ENCODE data around the gene MEP1A. TPM values are rescaled to one million over a fixed set of nuclear protein-coding genes. Genes with fewer than 3 reads are reported as not detected.

MEP1A gene
- total and polyA plus RNA-seq, 4 donors, result 0.06 to 0.11 (median 0.08) TPM

- Histone ChIP-seq H3K9me3 (ENCODE audit: control insufficient read depth in 4 of 4, insufficient read depth in 3 of 4, low read length in 3 of 4) (no peaks in the 10 kb centered on the region), H3K9ac (ENCODE audit: insufficient read depth in 1 of 2, low read length in 2 of 2) (no peak overlapping the region), H3K36me3 (ENCODE audit: control insufficient read depth in 4 of 4, insufficient read depth in 4 of 4, low read length in 4 of 4) (no peaks in the 10 kb centered on the region), H3K4me1 (ENCODE audit: control insufficient read depth in 5 of 5, insufficient read depth in 5 of 5, low read length in 5 of 5) (no peaks in the 10 kb centered on the region), H3K27me3 (ENCODE audit: control insufficient read depth in 3 of 3, insufficient read depth in 3 of 3, low read length in 2 of 3) (no peaks in the 10 kb centered on the region), H3K4me3 (no peak overlapping the region), H3K27ac (ENCODE audit: low read depth in 1 of 2, low read length in 1 of 2) (no peak overlapping the region)
- ATAC-seq (ENCODE audit: insufficient read depth, low FRiP score), result no peak
- TF ChIP-seq CTCF (IDR thresholded peaks at IDR 0.05; ENCODE audit: control extremely low read depth, extremely low read depth), result no peak
- WGBS, 2 donors, result 56 to 60% methylated on average over 2 of the region's 2 CpGs
- DNase-seq, result no peak
These were observed 47.2 kb upstream of the MEP1A start for GRCh38 chr6:46745973-46746372.

GRCh38 chr6:46746696-46747095, 46.5 kb upstream of the MEP1A start, which contains the start of gene ANKRD66:
TSS of gene ANKRD66 (plus strand) at chr6:46746933. CDS start at chr6:46751949, 5,016 bp downstream.
- H3K27ac ChIP-seq (ENCODE audit: low read depth in 1 of 2, low read length in 1 of 2), result no peak within 1 kb of the TSS
- no peak within 1 kb of the TSS for H3K4me3 ChIP-seq
- H3K4me1 ChIP-seq (ENCODE audit: control insufficient read depth in 5 of 5, insufficient read depth in 5 of 5, low read length in 5 of 5), result no peaks in the 10 kb centered on the region
- TF ChIP-seq CTCF (IDR thresholded peaks at IDR 0.05; ENCODE audit: control extremely low read depth, extremely low read depth), result no peak
- WGBS, 2 donors, result 74 to 85% methylated on average over 1 of the region's 1 CpG
- H3K9ac ChIP-seq (ENCODE audit: insufficient read depth in 1 of 2, low read length in 2 of 2), result no peak within 1 kb of the TSS
- H3K27me3 ChIP-seq (ENCODE audit: control insufficient read depth in 3 of 3, insufficient read depth in 3 of 3, low read length in 2 of 3), result no peaks in the 10 kb centered on the region
- no peak for ATAC-seq (ENCODE audit: insufficient read depth, low FRiP score)
- H3K36me3 ChIP-seq (ENCODE audit: control insufficient read depth in 4 of 4, insufficient read depth in 4 of 4, low read length in 4 of 4), result no peaks in the 10 kb centered on the region
- DNase-seq, result no peak
- H3K9me3 ChIP-seq (ENCODE audit: control insufficient read depth in 4 of 4, insufficient read depth in 3 of 4, low read length in 3 of 4), result no peaks in the 10 kb centered on the region

- no peak overlapping the region for H3K4me3 ChIP-seq
- no peaks in the 10 kb centered on the region for H3K9me3 ChIP-seq (ENCODE audit: control insufficient read depth in 4 of 4, insufficient read depth in 3 of 4, low read length in 3 of 4)
- TF ChIP-seq CTCF (IDR thresholded peaks at IDR 0.05; ENCODE audit: control extremely low read depth, extremely low read depth), result no peak
- H3K4me1 ChIP-seq (ENCODE audit: control insufficient read depth in 5 of 5, insufficient read depth in 5 of 5, low read length in 5 of 5), result no peaks in the 10 kb centered on the region
- H3K9ac ChIP-seq (ENCODE audit: insufficient read depth in 1 of 2, low read length in 2 of 2), result no peak overlapping the region
- DNase-seq, result no peak
- H3K27me3 ChIP-seq (ENCODE audit: control insufficient read depth in 3 of 3, insufficient read depth in 3 of 3, low read length in 2 of 3), result no peaks in the 10 kb centered on the region
- 90 to 98% methylated on average over 5 of the region's 5 CpGs for WGBS, 2 donors
- H3K36me3 ChIP-seq (ENCODE audit: control insufficient read depth in 4 of 4, insufficient read depth in 4 of 4, low read length in 4 of 4), result no peaks in the 10 kb centered on the region
- H3K27ac ChIP-seq (ENCODE audit: low read depth in 1 of 2, low read length in 1 of 2), result no peak overlapping the region
- no peak for ATAC-seq (ENCODE audit: insufficient read depth, low FRiP score)
These were observed 44.2 kb upstream of the MEP1A start for GRCh38 chr6:46748940-46749503.

- H3K9ac ChIP-seq (ENCODE audit: insufficient read depth in 1 of 2, low read length in 2 of 2), result no peak overlapping the region
- no peak for TF ChIP-seq CTCF (IDR thresholded peaks at IDR 0.05; ENCODE audit: control extremely low read depth, extremely low read depth)
- WGBS, 2 donors, result 80 to 91% methylated on average over 5 of the region's 5 CpGs
These were observed 43.5 kb upstream of the MEP1A start for GRCh38 chr6:46749731-46750130.

More at GRCh38 chr6:46749731-46750130, 43.5 kb upstream of the MEP1A start:
- no peaks in the 10 kb centered on the region for H3K4me1 ChIP-seq (ENCODE audit: control insufficient read depth in 5 of 5, insufficient read depth in 5 of 5, low read length in 5 of 5)
- H3K36me3 ChIP-seq (ENCODE audit: control insufficient read depth in 4 of 4, insufficient read depth in 4 of 4, low read length in 4 of 4), result no peaks in the 10 kb centered on the region
- H3K27ac ChIP-seq (ENCODE audit: low read depth in 1 of 2, low read length in 1 of 2), result no peak overlapping the region
- ATAC-seq (ENCODE audit: insufficient read depth, low FRiP score) (no peak), DNase-seq (no peak)
- no peaks in the 10 kb centered on the region for H3K27me3 ChIP-seq (ENCODE audit: control insufficient read depth in 3 of 3, insufficient read depth in 3 of 3, low read length in 2 of 3)
- no peaks in the 10 kb centered on the region for H3K9me3 ChIP-seq (ENCODE audit: control insufficient read depth in 4 of 4, insufficient read depth in 3 of 4, low read length in 3 of 4)
- no peak overlapping the region for H3K4me3 ChIP-seq
